Neuronal stem cell (in vitro differentiated cells): ENCODE results near the gene AGTR2.
"Not testable (repeated sequence)": the region's sequence is repeated elsewhere in the genome, so short reads cannot be mapped to it uniquely, and the experiment has no call there.

Experiments
- DNase-seq: peaks from one replicate; pipeline ENCODE4 v3.0.0-alpha.2; 2013; ENCODE audit warnings: low spot score
- H2AFZ ChIP-seq: one replicate; pipeline ENCODE4 v1.6.1; 2013; ENCODE audit warnings: mild to moderate bottlenecking, low read length, inconsistent platforms
- H2AK5ac ChIP-seq: 2 replicates; pipeline ENCODE4 v1.6.1; 2013; ENCODE audit warnings: low read depth, mild to moderate bottlenecking, inconsistent platforms, low read length, moderate library complexity, mixed read lengths
- H2BK120ac ChIP-seq: 2 replicates; pipeline ENCODE4 v1.6.1; 2013; ENCODE audit warnings: low read depth, mild to moderate bottlenecking, inconsistent platforms, low read length, moderate library complexity, mixed read lengths
- H2BK12ac ChIP-seq: one replicate; pipeline ENCODE4 v1.6.1; 2013; ENCODE audit warnings: low read length, inconsistent platforms
- H2BK15ac ChIP-seq: 2 replicates; pipeline ENCODE4 v1.6.1; 2013; ENCODE audit warnings: mild to moderate bottlenecking, low read length, inconsistent platforms, mixed read lengths
- H2BK5ac ChIP-seq: one replicate; pipeline ENCODE4 v1.6.1; 2013; ENCODE audit warnings: inconsistent platforms, mild to moderate bottlenecking, low read length, moderate library complexity
- H3K14ac ChIP-seq: one replicate; pipeline ENCODE4 v1.6.1; 2013; ENCODE audit warnings: low read length, inconsistent platforms
- H3K18ac ChIP-seq: 2 replicates; pipeline ENCODE4 v1.6.1; 2013; ENCODE audit warnings: low read length, inconsistent platforms
- H3K23ac ChIP-seq: 2 replicates; pipeline ENCODE4 v1.6.1; 2013; ENCODE audit warnings: low read depth, mild to moderate bottlenecking, mixed read lengths, low read length, inconsistent platforms; ENCODE audit not compliant: poor library complexity
- H3K27ac ChIP-seq: replicated peaks from 3 replicates; pipeline ENCODE4 v1.5.1; 2013; ENCODE audit warnings: low read length, inconsistent platforms
- H3K27me3 ChIP-seq, 3 experiments: 2 replicates each; pipeline ENCODE4 v1.6.1; 2013; ENCODE audit warnings: low read length in 3 of 3, mild to moderate bottlenecking in 2 of 3, inconsistent platforms in 1 of 3, low read depth in 1 of 3, mixed read lengths in 1 of 3, moderate library complexity in 1 of 3; ENCODE audit not compliant: control insufficient read depth in 3 of 3, insufficient read depth in 3 of 3
- H3K36me3 ChIP-seq, 2 donors: replicated peaks in 1 of 2; 2 replicates each; pipeline ENCODE4 v1.6.1; 2013; ENCODE audit warnings: low read length in 2 of 2; ENCODE audit not compliant: control insufficient read depth in 2 of 2, insufficient read depth in 2 of 2
- H3K4ac ChIP-seq: 2 replicates; pipeline ENCODE4 v1.6.1; 2013; ENCODE audit warnings: inconsistent platforms, mild to moderate bottlenecking, low read length, moderate library complexity
- H3K4me1 ChIP-seq, 2 donors: 1 replicate in 1 of 2; 2 replicates in 1 of 2; pipeline ENCODE4 v1.6.1; 2013; ENCODE audit warnings: low read length in 2 of 2, low read depth in 1 of 2; ENCODE audit not compliant: control insufficient read depth in 2 of 2, insufficient read depth in 1 of 2
- H3K4me2 ChIP-seq: one replicate; pipeline ENCODE4 v1.6.1; 2013; ENCODE audit warnings: mild to moderate bottlenecking, low read length, inconsistent platforms; ENCODE audit not compliant: insufficient read depth, poor library complexity, severe bottlenecking
- H3K4me3 ChIP-seq, 2 donors: 2 replicates each; pipeline ENCODE4 v1.5.1; 2013; ENCODE audit warnings: low read length in 2 of 2, mild to moderate bottlenecking in 2 of 2, inconsistent platforms in 1 of 2, moderate library complexity in 1 of 2
- H3K79me1 ChIP-seq: one replicate; pipeline ENCODE4 v1.6.1; 2013; ENCODE audit warnings: low read depth, mild to moderate bottlenecking, inconsistent platforms, low read length, moderate library complexity
- H3K9ac ChIP-seq: one replicate; pipeline ENCODE4 v1.6.1; 2013; ENCODE audit warnings: mild to moderate bottlenecking, low read depth, low read length, inconsistent platforms; ENCODE audit not compliant: poor library complexity
- H3K9me3 ChIP-seq, 2 donors: replicated peaks in 1 of 2; 2 replicates each; pipeline versions ENCODE3 to v1.6.1; 2013; ENCODE audit warnings: low read length in 2 of 2, mild to moderate bottlenecking in 2 of 2, inconsistent platforms in 1 of 2, low read depth in 1 of 2, mixed read lengths in 1 of 2, moderate library complexity in 1 of 2; ENCODE audit not compliant: control insufficient read depth in 2 of 2, insufficient read depth in 1 of 2
- H4K8ac ChIP-seq: one replicate; pipeline ENCODE4 v1.6.1; 2013; ENCODE audit warnings: low read depth, mild to moderate bottlenecking, inconsistent platforms, low read length, moderate library complexity
- H4K91ac ChIP-seq: one replicate; pipeline ENCODE4 v1.6.1; 2013; ENCODE audit warnings: low read length, low read depth, mild to moderate bottlenecking, inconsistent platforms; ENCODE audit not compliant: poor library complexity
- WGBS, 2 donors: extraction: QIAGEN DNeasy Blood & Tissue Kit; methylation state at CpG; one replicate each; pipeline ENCODE4 v1.1.7; 2013; ENCODE audit warnings: missing lambda C conversion rate in 2 of 2, mixed read lengths in 1 of 2; ENCODE audit not compliant: insufficient read length in 2 of 2, insufficient replicate concordance in 1 of 2; ENCODE audit errors: extremely low coverage in 2 of 2; 5-methylcytosine and 5-hydroxymethylcytosine counted together

Gene AGTR2

DNA sequence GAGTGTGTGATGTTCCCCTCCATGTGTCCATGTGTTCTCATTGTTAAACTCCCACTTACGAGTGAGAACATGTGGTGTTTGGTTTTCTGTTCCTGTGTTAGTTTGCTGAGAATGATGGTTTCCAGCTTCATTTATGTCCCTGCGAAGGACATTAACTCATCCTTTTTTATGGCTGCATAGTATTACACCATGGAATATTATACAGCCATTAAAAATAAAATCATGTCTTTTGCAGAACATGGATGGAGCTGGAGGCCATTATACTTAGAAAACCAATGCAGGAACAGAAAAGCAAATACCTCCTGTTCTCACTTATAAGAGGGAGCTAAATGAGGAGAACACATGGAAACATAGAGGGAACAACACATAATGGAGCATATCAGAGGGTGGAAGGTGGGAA lies 46.5 kb downstream of the AGTR2 start:
- H3K14ac ChIP-seq, H3K4me3 ChIP-seq, H3K27ac ChIP-seq, H3K36me3 ChIP-seq, H2BK5ac ChIP-seq, H4K91ac ChIP-seq, H3K9ac ChIP-seq, H2AFZ ChIP-seq, H3K27me3 ChIP-seq, H3K4me2 ChIP-seq, H2BK120ac ChIP-seq, H2BK15ac ChIP-seq, H4K8ac ChIP-seq, DNase-seq, H3K79me1 ChIP-seq, H3K4me1 ChIP-seq, H3K23ac ChIP-seq, H2AK5ac ChIP-seq, H3K18ac ChIP-seq, H3K9me3 ChIP-seq, H3K4ac ChIP-seq, H2BK12ac ChIP-seq: not testable (repeated sequence)
- WGBS, 2 donors = no CpG with 5 or more reads among the region's 2 CpGs
